SW480 (cell line): ENCODE results near the gene AMER3.

Experiments used
- DNase-seq: peaks from one replicate; pipeline ENCODE4 v3.0.0-alpha.2; 2016; ENCODE audit warnings: low spot score

AMER3 gene

GRCh38 chr2:130756053-130756873 is 923 bp downstream of the AMER3 start:
- DNase-seq = no peak

- no peak for DNase-seq
Observed at GRCh38 chr2:130756874-130757668, 1.7 kb downstream of the AMER3 start.

- peak; percentile 17 for DNase-seq
Observed at GRCh38 chr2:130759906-130760753, 4.8 kb downstream of the AMER3 start.

- DNase-seq = no peak
Observed at GRCh38 chr2:130760754-130761751, 5.7 kb downstream of the AMER3 start.

- DNase-seq = no peak
Observed at GRCh38 chr2:130762031-130762909, 6.9 kb downstream of the AMER3 start.

- no peak for DNase-seq
Observed at GRCh38 chr2:130762910-130763385, 7.6 kb downstream of the AMER3 start.

GRCh38 chr2:130763405-130763804 is 8.1 kb downstream of the AMER3 start:
- DNase-seq = no peak

GRCh38 chr2:130764035-130764820 is 8.9 kb downstream of the AMER3 start:
- no peak for DNase-seq

GRCh38 chr2:130764821-130765115 is 9.4 kb downstream of the AMER3 start:
- no peak for DNase-seq

- DNase-seq = no peak
Observed at GRCh38 chr2:130765464-130765863, 10.1 kb downstream of the AMER3 start.

- DNase-seq = no peak
Observed at GRCh38 chr2:130766037-130766436, 10.7 kb downstream of the AMER3 start.

- no peak for DNase-seq
Observed at GRCh38 chr2:130766711-130767407, 11.5 kb downstream of the AMER3 start.

GRCh38 chr2:130767408-130767775 is 12.1 kb downstream of the AMER3 start:
- no peak for DNase-seq

- DNase-seq = no peak
Observed at GRCh38 chr2:130768191-130768855, 13.0 kb downstream of the AMER3 start.

GRCh38 chr2:130769343-130769907 is 14.1 kb downstream of the AMER3 start:
- DNase-seq = no peak

- DNase-seq = peak; percentile 23
Observed at GRCh38 chr2:130776550-130776949, 21.2 kb downstream of the AMER3 start.

GRCh38 chr2:130778781-130779180 is 23.4 kb downstream of the AMER3 start:
- DNase-seq = no peak
